GM18505 (cell line): ENCODE data around the gene COQ4.
A peak's percentile ranks its signal among the peaks of the same experiment; 100 is the strongest.

Experiments
- ATAC-seq: cut with Tn5 transposase; IDR thresholded peaks from one replicate; pipeline ENCODE4 v1.9.1; 2021; ENCODE audit not compliant: unreplicated experiment
- POLR2A ChIP-seq: IDR thresholded peaks from 4 replicates; pipeline ENCODE4 v1.6.1; 2011; ENCODE audit warnings: borderline replicate concordance; ENCODE audit not compliant: insufficient read depth, insufficient read length; ENCODE audit errors: extremely low read depth

Gene COQ4

GRCh38 chr9:128341435-128341849 is 18.8 kb downstream of the COQ4 start:
- ATAC-seq = no peak
- TF ChIP-seq POLR2A = no peak

DNA sequence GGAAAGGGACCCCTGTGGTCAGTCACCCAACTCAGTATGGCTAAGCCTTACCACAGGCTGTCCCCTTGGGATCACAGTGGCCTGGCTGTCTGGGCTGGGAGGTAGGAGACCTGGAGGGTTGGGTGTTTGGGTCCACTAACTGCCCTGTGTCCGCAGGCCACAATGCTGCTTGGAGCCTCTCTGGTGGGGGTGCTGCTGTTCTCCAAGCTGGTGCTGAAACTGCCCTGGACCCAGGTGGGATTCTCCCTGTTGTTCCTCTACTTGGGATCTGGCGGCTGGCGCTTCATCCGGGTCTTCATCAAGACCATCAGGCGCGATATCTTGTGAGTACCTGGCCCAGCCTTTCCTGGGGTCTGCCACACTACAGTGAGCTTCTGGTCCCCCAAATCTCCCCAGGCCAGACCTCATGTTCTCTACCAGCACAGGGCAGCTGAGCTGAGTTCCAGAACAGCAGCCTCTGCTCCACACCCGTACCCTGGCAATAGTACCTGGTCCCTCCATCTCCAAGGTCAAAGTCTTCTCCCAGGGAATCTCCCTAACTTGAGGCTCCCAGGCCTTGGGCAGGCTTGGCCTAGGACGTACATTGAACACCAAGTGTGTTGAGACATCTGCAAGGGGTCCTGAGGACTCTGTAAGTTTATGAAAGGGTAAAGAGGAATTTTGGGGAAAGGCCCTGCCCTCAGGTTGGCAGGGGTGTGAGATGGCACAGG is 20.5 kb downstream of the COQ4 start:
- no peak for TF ChIP-seq POLR2A

DNA sequence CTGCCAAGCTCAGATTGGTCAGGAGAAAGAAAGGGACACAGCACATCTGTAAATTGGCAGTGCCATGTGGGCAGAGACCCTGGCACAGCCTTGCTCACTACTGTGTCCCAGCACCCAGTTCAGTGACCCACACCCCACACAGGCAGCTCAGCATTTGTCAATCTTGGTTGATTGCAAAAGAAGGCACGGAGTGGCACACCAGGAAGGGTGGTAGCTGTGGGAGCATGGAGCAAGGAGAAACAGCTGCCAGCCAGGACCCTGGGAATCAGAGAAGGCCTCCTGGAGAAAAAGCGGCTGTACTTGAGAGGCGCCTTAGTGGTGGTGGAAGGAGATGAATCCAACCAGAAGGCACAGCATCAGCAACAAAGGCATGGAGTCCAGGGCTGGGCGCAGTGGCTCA is 21.2 kb downstream of the COQ4 start:
- no peak for TF ChIP-seq POLR2A
- ATAC-seq = no peak

More for the DNA sequence above, 20.5 kb downstream of the COQ4 start:
- ATAC-seq = no peak

DNA sequence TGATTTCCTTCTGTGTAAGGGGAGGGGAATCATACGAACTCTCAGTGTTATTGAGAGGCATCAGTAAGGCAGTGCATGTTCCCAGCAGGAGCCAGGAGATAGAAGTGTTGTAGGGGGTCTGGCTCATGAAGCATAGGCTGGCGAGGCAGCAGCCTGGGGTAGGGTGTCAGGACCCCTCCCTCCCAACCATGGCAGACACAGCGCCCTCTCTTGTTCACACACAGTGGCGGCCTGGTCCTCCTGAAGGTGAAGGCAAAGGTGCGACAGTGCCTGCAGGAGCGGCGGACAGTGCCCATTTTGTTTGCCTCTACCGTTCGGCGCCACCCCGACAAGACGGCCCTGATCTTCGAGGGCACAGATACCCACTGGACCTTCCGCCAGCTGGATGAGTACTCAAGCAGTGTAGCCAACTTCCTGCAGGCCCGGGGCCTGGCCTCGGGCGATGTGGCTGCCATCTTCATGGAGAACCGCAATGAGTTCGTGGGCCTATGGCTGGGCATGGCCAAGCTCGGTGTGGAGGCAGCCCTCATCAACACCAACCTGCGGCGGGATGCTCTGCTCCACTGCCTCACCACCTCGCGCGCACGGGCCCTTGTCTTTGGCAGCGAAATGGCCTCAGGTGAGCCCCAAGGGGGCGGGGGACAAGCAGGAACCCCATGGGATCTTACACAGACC is 22.4 kb downstream of the COQ4 start:
- ATAC-seq = no peak
- no peak for TF ChIP-seq POLR2A

- TF ChIP-seq POLR2A = no peak
- ATAC-seq = no peak
Observed at GRCh38 chr9:128349125-128349524, 26.5 kb downstream of the COQ4 start.

DNA sequence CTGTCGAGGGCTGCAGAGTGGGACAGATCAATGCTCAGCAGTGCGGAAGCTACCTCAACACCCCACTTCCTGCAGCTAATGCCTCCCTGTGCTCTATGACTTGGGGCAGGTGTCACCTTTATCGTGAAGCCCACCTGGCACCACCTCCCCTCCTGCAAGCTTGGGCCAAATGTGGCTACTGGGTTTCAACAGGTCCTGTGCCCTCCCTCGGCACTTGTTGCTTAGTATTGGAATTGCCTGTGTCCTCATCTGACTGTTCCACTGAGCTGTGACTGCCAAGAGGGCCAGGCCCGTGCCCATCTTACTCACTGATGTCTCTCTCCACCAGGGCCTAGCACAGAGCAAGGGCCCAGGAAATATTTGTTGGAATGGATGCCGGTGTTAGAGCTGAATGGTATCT is 27.1 kb downstream of the COQ4 start:
- TF ChIP-seq POLR2A = no peak
- no peak for ATAC-seq

DNA sequence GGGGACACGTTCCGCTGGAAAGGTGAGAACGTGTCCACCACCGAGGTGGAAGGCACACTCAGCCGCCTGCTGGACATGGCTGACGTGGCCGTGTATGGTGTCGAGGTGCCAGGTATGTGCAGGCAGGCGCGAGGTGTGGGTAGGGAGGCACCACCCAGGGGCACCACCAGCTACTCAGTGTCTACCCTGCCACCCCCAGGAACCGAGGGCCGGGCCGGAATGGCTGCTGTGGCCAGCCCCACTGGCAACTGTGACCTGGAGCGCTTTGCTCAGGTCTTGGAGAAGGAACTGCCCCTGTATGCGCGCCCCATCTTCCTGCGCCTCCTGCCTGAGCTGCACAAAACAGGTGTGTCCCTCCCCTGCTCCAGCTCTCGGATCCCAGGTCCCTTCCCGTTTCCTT is 32.8 kb downstream of the COQ4 start:
- ATAC-seq = no peak
- TF ChIP-seq POLR2A = no peak

- ATAC-seq = no peak
- no peak for TF ChIP-seq POLR2A
Observed at GRCh38 chr9:128358090-128358489, 35.5 kb downstream of the COQ4 start.

DNA sequence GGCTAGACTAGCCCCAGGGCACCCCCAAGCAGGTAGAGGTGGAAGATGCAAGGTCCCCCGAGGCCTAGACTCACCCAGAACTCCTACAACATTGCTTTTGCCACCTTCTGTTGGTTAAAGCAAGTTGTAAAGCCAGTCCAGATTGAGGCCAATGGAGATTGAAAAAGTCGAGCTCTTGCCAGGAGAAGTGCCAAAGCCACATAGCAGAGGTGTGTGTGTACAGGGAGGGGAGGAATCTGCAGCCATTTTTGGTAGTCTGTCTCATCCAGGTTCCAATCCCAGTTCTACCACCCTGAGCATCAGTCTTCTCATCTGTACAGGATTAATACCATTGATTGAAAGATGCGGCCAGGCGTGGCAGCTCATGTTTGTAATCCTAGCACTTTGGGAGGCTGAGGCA is 36.2 kb downstream of the COQ4 start:
- ATAC-seq = no peak
- no peak for TF ChIP-seq POLR2A

DNA sequence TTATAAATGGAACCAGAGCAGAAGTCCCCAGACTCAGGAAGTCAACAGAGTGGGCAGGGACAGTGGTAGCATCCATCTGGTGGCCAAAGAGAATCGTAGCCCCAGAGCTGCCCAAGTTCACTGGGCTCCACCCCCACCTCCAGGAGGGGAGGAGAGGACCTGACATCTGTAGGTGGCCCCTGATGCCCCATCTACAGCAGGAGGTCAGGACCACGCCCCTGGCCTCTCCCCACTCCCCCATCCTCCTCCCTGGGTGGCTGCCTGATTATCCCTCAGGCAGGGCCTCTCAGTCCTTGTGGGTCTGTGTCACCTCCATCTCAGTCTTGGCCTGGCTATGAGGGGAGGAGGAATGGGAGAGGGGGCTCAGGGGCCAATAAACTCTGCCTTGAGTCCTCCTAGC is 38.2 kb downstream of the COQ4 start:
- no peak for ATAC-seq

DNA sequence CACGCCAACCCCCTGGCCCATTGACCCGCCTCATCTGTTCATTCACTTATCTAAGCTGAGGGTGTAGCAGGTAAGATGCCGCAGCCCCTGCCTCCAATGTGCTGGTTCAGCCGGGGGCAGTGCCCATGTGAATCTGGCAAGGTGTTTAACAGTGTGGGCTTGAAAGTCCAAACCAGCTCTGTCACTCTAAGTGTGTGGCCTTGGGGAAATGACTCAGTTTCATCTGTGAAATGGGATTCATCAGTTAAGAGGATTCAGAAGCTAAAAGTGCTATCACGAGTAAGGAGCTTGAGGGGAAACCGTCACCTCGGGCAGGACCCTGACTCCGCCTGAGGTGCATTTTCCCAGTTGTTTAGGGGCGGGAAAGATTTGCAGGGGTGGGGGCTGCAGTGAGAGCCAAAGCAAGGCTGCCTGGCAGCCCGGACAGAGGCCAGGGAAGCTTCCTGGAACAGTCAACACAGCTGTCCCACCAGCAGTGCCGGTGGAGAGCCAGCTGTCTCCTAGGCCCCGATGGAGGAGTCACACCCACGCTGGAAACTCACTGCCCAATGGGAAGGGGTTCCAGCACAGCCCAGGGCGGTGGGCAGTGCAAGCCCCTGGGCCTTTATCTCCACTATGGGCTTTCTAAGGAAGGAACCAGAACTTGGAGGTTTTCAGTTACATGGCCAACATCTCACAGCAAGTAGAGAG is 38.8 kb downstream of the COQ4 start:
- no peak for TF ChIP-seq POLR2A
- no peak for ATAC-seq

More for the DNA sequence above, 38.2 kb downstream of the COQ4 start:
- no peak for TF ChIP-seq POLR2A

DNA sequence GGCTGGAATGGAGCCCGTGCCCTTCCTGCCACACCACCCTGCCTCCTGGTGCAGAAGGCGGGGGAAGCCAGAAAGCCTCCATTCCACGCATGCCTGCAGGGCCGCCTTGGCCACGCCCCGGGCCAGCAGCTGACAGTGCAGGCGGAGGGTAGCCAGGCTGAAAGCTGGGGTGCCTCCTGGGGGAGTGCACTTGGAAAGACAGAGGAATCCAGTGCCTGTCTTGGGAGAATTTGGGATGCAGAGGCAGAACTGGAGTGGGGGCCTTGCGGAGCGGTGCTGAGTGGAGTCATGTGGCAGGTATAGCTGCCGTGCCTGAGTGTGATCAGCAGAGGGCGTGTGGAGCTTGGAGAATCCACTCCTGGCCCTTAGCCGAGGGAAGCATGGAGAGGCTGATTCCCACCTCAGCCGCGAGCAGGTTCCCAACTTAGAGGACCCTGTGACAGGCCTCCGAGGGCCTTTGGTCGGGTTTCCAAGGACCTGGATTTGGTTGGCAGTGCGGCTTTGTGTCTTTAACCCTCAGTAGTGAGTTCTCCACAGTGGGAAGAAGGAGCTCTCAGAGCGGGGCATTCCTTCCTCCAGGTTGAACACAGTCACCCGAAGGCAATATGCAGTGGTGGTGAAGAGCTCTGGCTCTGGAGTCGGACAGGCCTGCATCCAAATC is 39.5 kb downstream of the COQ4 start:
- ATAC-seq = no peak
- peak; percentile 38 for TF ChIP-seq POLR2A

- TF ChIP-seq POLR2A = no peak
- no peak for ATAC-seq
Observed at GRCh38 chr9:128362774-128363173, 40.1 kb downstream of the COQ4 start.

DNA sequence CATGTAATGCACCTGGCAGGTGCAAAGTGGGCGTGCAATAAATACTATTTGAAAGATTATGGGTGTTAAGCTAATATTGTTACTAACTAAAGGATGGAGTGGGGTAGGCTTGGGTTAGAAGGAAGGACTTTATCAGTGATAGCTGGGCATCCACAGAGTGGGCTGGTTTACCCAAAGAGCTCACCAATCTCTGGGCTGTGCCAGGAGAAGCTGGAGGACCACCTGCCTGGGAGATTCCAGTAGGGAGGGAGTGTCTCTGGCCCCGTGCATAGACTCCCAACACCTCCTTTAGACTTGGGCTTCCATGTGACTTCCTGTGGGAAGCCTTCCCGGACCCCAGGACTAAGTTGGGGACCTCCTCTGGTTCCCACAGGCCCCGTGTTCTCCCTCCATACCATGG is 42.9 kb downstream of the COQ4 start:
- no peak for TF ChIP-seq POLR2A
- no peak for ATAC-seq

DNA sequence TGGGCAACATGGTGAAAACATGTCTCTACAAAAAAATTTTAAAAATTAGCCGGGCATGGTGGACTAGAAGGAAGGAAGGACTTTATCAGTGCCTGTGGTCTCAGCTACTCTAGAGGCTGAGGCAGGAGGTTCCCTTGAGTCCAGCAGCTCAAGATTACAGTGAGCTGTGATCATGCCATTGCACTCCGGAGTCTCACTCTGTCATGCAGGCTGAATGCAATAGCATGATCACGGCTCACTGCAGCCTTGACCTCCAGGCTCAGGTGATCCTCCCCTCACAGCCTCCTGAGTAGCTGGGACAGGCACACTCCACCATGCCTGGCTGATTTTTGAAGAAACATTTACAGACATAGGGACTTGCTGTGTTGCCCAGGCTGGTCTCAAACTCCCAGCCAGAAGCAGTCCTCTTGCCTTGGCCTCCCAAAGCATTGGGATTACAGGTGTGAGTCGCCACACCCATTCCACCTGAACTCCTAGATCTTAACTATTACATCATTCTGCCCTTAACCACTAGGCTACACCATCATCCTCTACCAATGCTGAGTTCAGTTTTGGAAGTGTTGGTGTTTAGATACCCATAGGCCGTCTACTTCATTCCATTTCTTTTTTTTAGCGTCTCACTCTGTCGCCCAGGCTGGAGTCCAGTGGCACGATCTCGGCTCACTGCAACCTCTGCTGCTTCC is 46.5 kb downstream of the COQ4 start:
- no peak for ATAC-seq
- TF ChIP-seq POLR2A = no peak
